ENCODE results near the gene PTPRJ.

PTPRJ gene

DNA sequence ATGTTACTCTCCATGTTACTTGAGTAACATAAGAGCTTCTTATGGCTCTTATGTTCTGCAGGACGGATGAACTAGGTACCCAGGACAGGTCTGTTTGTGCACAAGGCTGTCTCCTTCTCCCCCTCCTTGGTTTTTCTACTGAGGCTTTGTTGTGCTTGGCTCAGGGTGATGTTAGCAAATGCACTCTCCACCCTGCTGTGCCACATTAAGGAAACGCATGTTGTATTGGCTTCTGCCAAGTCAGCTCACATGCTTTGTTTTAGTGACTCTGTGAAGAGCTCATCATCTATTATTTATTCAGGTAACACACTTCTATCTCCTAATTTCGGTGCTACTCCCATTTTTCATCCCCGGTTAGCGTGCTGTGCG, 108.3 kb downstream of the PTPRJ start:
- Histone ChIP-seq H3K4me3 (ENCODE audit: severe bottlenecking) (no peak overlapping the region), H3K9me3 (ENCODE audit: severe bottlenecking) (no peaks in the 10 kb centered on the region), H3K36me3 (ENCODE audit: low read depth) (no peaks in the 10 kb centered on the region), H3K4me1 (ENCODE audit: insufficient read depth, poor library complexity, severe bottlenecking) (peaks cover 9% of the 10 kb centered on the region), H3K27ac (ENCODE audit: poor library complexity, severe bottlenecking) (no peak overlapping the region), H3K27me3 (ENCODE audit: insufficient read depth, poor library complexity, severe bottlenecking) (no peaks in the 10 kb centered on the region)
- DNase-seq (ENCODE audit: low spot score), result no peak
- no peak for ATAC-seq (ENCODE audit: low read depth)
- no peak for TF ChIP-seq CTCF (IDR thresholded peaks at IDR 0.05; ENCODE audit: poor library complexity, severe bottlenecking)

DNA sequence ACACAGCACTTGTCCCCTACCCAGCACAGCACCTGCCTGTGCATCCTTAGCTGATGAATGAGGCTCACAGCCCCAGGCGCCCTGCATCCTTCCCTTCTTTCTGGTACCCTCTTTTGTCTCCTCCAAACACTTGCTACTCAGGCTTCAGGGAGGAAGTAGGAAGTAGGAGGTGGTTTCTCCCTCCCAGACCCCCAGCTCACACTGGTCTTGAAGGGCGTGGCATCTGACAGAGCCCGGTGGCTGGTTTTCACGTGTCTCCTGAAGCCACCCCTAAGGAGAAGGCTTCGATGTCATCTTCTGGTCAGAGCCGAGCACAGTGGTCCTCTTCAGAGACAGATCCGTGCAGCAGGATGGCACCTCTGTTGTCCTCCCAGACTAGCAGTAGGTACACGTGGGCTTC, 109.8 kb downstream of the PTPRJ start:
- Histone ChIP-seq H3K9me3 (ENCODE audit: severe bottlenecking) (no peaks in the 10 kb centered on the region), H3K27ac (ENCODE audit: poor library complexity, severe bottlenecking) (no peak overlapping the region), H3K27me3 (ENCODE audit: insufficient read depth, poor library complexity, severe bottlenecking) (no peaks in the 10 kb centered on the region), H3K4me3 (ENCODE audit: severe bottlenecking) (no peak overlapping the region), H3K4me1 (ENCODE audit: insufficient read depth, poor library complexity, severe bottlenecking) (peaks cover 13% of the 10 kb centered on the region), H3K36me3 (ENCODE audit: low read depth) (no peaks in the 10 kb centered on the region)
- TF ChIP-seq CTCF (IDR thresholded peaks at IDR 0.05; ENCODE audit: poor library complexity, severe bottlenecking), result no peak
- no peak for ATAC-seq (ENCODE audit: low read depth)
- no peak for DNase-seq (ENCODE audit: low spot score)

DNA sequence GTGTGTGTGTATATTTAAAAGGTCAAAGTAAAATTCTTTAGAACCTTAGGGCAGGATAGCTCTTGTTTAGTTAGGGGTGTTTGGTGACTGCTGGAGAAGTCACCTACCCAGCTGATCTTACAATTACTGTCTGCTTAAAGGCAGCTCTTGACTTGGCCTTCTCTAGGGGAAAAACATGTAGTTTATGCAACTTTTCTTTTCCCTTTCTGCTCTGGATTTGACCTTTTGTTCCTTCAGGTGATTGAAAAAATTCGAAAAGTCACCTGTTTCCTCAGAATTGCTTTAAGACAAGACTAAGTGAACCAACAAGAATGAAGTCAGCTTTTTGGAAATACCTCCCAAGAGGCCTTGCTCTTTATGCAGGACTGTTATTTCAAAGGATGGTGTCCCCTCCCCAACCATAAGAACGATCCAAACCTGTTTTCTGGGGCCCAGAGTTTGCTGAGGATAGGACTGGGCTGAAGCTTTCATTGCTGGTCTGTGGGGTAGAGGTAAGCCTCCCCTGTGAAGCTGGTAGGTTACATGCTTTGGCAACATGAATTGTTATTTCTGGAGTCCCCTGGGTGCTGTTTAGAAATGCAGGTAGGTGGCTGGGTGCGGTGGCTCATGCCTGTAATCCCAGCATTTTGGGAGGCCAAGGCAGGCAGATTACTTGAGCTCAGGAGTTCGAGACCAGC, 111.2 kb downstream of the PTPRJ start:
- peaks cover 13% of the 10 kb centered on the region for H3K4me1 ChIP-seq (ENCODE audit: insufficient read depth, poor library complexity, severe bottlenecking)
- no peaks in the 10 kb centered on the region for H3K9me3 ChIP-seq (ENCODE audit: severe bottlenecking)
- no peak for DNase-seq (ENCODE audit: low spot score)
- ATAC-seq (ENCODE audit: low read depth), result no peak
- H3K27ac ChIP-seq (ENCODE audit: poor library complexity, severe bottlenecking), result peak overlapping the region; percentile 8
- no peak for TF ChIP-seq CTCF (IDR thresholded peaks at IDR 0.05; ENCODE audit: poor library complexity, severe bottlenecking)
- H3K36me3 ChIP-seq (ENCODE audit: low read depth), result no peaks in the 10 kb centered on the region
- no peak overlapping the region for H3K4me3 ChIP-seq (ENCODE audit: severe bottlenecking)
- H3K27me3 ChIP-seq (ENCODE audit: insufficient read depth, poor library complexity, severe bottlenecking), result no peaks in the 10 kb centered on the region

- no peak for DNase-seq (ENCODE audit: low spot score)
- peaks cover 22% of the 10 kb centered on the region for H3K4me1 ChIP-seq (ENCODE audit: insufficient read depth, poor library complexity, severe bottlenecking)
Measured at GRCh38 chr11:48093323-48093722, 113.0 kb downstream of the PTPRJ start.

More at GRCh38 chr11:48093323-48093722, 113.0 kb downstream of the PTPRJ start:
- ATAC-seq (ENCODE audit: low read depth), result no peak
- no peak overlapping the region for H3K4me3 ChIP-seq (ENCODE audit: severe bottlenecking)
- H3K9me3 ChIP-seq (ENCODE audit: severe bottlenecking), result no peaks in the 10 kb centered on the region
- no peaks in the 10 kb centered on the region for H3K27me3 ChIP-seq (ENCODE audit: insufficient read depth, poor library complexity, severe bottlenecking)
- no peak for TF ChIP-seq CTCF (IDR thresholded peaks at IDR 0.05; ENCODE audit: poor library complexity, severe bottlenecking)
- peak overlapping the region; percentile 8 for H3K27ac ChIP-seq (ENCODE audit: poor library complexity, severe bottlenecking)
- H3K36me3 ChIP-seq (ENCODE audit: low read depth), result no peaks in the 10 kb centered on the region
